ENCODE data around the gene EML4. TPM values are rescaled to one million over a fixed set of nuclear protein-coding genes. Genes with fewer than 3 reads are reported as not detected.
"Not testable (repeated sequence)": the region's sequence is repeated elsewhere in the genome, so short reads cannot be mapped to it uniquely, and the experiment has no call there.

The EML4 gene
- total and polyA plus RNA-seq, 4 donors = 22.6 to 85.8 (median 54.4) TPM

DNA sequence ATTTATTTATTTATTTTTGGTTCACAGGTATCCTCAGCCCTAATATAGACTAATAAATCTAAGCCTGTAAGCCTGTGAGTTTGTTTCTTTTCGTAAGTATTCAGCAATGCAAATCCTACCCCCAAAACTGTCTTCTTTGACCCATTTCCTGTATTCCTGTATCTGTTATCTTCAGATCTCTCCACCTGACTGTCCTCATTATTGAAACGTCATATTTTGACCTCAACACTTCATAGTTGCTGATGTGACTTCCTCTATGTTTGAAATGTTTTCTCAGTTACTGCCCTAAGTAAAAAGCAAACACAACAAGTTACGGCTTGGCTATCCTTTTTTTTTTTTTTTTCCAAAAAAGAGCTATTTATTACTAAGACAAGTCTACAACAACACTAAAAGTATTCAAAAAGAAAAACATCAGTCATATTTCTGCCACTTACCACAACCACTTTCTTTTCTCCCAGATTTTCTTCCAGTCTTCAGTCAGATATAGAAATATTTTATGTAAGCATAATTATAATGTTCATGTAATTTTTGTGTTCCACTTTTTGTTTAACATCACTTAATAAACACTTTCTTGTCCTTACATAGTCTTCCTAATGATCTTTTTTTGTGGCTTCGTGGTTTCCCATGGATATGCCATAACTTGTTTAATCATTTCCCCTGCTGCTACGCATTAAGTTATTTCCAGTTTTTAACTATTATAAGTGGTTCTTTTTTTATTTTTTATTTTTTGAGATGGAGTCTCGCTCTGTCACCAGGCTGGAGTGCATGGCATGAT is 45.0 kb upstream of the EML4 start:
- no peak for DNase-seq
- Histone ChIP-seq H3K9ac (ENCODE audit: insufficient read depth in 1 of 2, low read length in 2 of 2) (no peak overlapping the region), H3K4me3 (no peak overlapping the region), H3K9me3 (ENCODE audit: control insufficient read depth in 4 of 4, insufficient read depth in 3 of 4, low read length in 3 of 4) (no peaks in the 10 kb centered on the region), H3K4me1 (ENCODE audit: control insufficient read depth in 5 of 5, insufficient read depth in 5 of 5, low read length in 5 of 5) (peaks cover 0 to 18% (median 7%) of the 10 kb centered on the region in 5 donors), H3K27ac (ENCODE audit: low read depth in 1 of 2, low read length in 1 of 2) (no peak overlapping the region), H3K36me3 (ENCODE audit: control insufficient read depth in 4 of 4, insufficient read depth in 4 of 4, low read length in 4 of 4) (no peaks in the 10 kb centered on the region), H3K27me3 (ENCODE audit: control insufficient read depth in 3 of 3, insufficient read depth in 3 of 3, low read length in 2 of 3) (no peaks in the 10 kb centered on the region)
- ATAC-seq (ENCODE audit: insufficient read depth, low FRiP score) = no peak
- TF ChIP-seq, protein P1, sequence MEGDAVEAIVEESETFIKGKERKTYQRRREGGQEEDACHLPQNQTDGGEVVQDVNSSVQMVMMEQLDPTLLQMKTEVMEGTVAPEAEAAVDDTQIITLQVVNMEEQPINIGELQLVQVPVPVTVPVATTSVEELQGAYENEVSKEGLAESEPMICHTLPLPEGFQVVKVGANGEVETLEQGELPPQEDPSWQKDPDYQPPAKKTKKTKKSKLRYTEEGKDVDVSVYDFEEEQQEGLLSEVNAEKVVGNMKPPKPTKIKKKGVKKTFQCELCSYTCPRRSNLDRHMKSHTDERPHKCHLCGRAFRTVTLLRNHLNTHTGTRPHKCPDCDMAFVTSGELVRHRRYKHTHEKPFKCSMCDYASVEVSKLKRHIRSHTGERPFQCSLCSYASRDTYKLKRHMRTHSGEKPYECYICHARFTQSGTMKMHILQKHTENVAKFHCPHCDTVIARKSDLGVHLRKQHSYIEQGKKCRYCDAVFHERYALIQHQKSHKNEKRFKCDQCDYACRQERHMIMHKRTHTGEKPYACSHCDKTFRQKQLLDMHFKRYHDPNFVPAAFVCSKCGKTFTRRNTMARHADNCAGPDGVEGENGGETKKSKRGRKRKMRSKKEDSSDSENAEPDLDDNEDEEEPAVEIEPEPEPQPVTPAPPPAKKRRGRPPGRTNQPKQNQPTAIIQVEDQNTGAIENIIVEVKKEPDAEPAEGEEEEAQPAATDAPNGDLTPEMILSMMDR (IDR thresholded peaks at IDR 0.05; ENCODE audit: control extremely low read depth, extremely low read depth) = no peak
- 30 to 58% methylated on average over 6 of the region's 6 CpGs for WGBS, 2 donors

DNA sequence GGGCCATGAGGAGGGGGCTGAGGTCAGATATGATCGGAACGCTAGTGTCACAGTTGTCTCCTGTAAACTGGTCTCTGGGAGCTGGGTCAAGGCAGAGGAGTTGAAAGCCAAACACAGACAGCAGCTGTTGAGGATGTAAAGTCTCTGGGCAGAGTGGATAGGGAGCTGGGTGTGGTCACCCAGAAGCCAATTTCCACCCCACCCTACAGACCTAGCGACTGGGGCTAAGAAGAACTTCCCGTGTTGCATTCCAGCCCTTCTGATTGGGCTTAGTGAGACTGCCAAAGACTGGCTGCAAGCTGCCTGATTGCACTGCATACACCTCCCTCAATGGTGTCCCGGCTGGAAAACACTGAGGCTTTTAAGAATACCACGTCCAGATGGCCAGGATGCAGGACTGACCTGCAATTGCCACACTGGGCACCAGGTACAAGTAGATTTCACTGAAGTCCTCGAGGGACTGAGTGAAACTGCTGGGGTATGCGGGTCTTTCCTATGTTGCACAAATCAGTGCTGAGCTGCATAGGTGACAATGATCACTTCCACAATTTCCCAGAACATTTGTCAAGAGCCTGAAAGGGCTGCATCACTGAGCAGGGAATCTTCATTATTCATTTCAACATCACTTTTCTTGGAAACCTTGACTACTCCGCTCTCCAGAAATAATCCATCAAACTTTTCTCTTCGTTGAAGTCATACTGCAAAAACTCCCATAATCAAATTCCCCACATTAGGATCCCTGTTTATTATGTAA is 43.1 kb upstream of the EML4 start:
- no peaks in the 10 kb centered on the region for H3K27me3 ChIP-seq (ENCODE audit: control insufficient read depth in 3 of 3, insufficient read depth in 3 of 3, low read length in 2 of 3)
- WGBS, 2 donors = 42 to 58% methylated on average over 10 of the region's 10 CpGs
- no peak overlapping the region for H3K9ac ChIP-seq (ENCODE audit: insufficient read depth in 1 of 2, low read length in 2 of 2)
- TF ChIP-seq, protein P1 (IDR thresholded peaks at IDR 0.05; ENCODE audit: control extremely low read depth, extremely low read depth) = no peak
- ATAC-seq (ENCODE audit: insufficient read depth, low FRiP score) (no peak), DNase-seq (peak in 1 of 3 donors; percentile 46)
- no peaks in the 10 kb centered on the region for H3K36me3 ChIP-seq (ENCODE audit: control insufficient read depth in 4 of 4, insufficient read depth in 4 of 4, low read length in 4 of 4)
- H3K9me3 ChIP-seq (ENCODE audit: control insufficient read depth in 4 of 4, insufficient read depth in 3 of 4, low read length in 3 of 4) = no peaks in the 10 kb centered on the region
- H3K4me3 ChIP-seq = no peak overlapping the region
- H3K4me1 ChIP-seq (ENCODE audit: control insufficient read depth in 5 of 5, insufficient read depth in 5 of 5, low read length in 5 of 5) = peaks cover 0 to 21% (median 7%) of the 10 kb centered on the region in 5 donors
- H3K27ac ChIP-seq (ENCODE audit: low read depth in 1 of 2, low read length in 1 of 2) = peak overlapping the region in 1 of 2 donors; percentile 59

DNA sequence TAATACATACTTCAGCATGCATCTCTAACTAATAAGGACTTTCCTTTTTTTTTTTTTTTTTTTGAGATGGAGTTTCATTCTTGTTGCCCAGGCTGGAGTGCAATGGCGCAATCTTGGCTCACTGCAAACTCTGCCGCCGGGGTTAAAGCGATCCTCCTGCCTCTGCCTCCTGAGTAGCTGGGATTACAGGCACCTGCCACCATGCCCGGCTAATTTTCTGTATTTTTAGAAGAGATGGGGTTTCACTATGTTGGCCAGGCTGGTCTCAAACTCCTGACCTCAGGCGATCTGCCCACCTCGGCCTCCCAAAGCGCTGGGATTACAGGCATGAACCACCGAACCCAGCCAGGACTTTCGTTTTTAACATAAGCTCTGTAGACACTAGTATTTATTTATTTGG is 42.3 kb upstream of the EML4 start:
- H3K9me3 ChIP-seq (ENCODE audit: control insufficient read depth in 4 of 4, insufficient read depth in 3 of 4, low read length in 3 of 4); H3K27me3 ChIP-seq (ENCODE audit: control insufficient read depth in 3 of 3, insufficient read depth in 3 of 3, low read length in 2 of 3); H3K9ac ChIP-seq (ENCODE audit: insufficient read depth in 1 of 2, low read length in 2 of 2); H3K36me3 ChIP-seq (ENCODE audit: control insufficient read depth in 4 of 4, insufficient read depth in 4 of 4, low read length in 4 of 4); H3K27ac ChIP-seq (ENCODE audit: low read depth in 1 of 2, low read length in 1 of 2); DNase-seq; ATAC-seq (ENCODE audit: insufficient read depth, low FRiP score); H3K4me3 ChIP-seq: not testable (repeated sequence)
- H3K4me1 ChIP-seq (ENCODE audit: control insufficient read depth in 5 of 5, insufficient read depth in 5 of 5, low read length in 5 of 5) = peaks cover 0 to 23% (median 8%) of the 10 kb centered on the region in 5 donors
- WGBS, 2 donors = 58 to 76% methylated on average over 10 of the region's 10 CpGs
